Fibroblast of pulmonary artery (primary cell): ENCODE data around the gene ALK.

ENCODE experiments used
- DNase-seq: peaks from one replicate; pipeline ENCODE4 v3.0.0-alpha.2; 2010; ENCODE audit warnings: low read depth
- H3K4me3 ChIP-seq: replicated peaks from 2 replicates; pipeline ENCODE4 v1.5.1; 2011; ENCODE audit warnings: low read depth, mild to moderate bottlenecking, control low read depth, low read length, moderate library complexity
- TF ChIP-seq, protein P1 (sequence below): IDR thresholded peaks from 2 replicates; pipeline ENCODE4 v1.5.1; 2011; ENCODE audit warnings: mild to moderate bottlenecking, control low read depth, low read length, inconsistent platforms; ENCODE audit errors: missing control alignments

ALK gene

DNA sequence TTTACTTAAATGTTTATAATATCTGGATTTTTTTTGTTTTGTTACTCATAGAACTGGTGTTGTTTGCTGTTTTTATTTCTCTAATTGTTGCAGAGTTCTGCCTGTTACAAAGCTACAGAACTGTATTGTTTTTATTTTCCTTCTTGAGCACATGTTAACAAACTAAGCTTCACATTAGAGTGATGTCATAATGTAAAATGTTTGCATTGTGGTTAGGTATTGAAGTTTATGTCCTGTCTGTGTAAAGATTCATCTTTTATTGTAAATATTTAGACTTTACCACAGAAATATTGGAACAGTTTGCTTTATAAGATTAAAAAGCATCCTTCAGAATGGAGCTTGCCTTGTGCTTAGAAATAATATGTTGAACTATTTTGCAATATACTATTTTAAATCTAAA is 738.5 kb downstream of the ALK start:
- no peak overlapping the region for H3K4me3 ChIP-seq
- no peak for DNase-seq
- TF ChIP-seq, protein P1, sequence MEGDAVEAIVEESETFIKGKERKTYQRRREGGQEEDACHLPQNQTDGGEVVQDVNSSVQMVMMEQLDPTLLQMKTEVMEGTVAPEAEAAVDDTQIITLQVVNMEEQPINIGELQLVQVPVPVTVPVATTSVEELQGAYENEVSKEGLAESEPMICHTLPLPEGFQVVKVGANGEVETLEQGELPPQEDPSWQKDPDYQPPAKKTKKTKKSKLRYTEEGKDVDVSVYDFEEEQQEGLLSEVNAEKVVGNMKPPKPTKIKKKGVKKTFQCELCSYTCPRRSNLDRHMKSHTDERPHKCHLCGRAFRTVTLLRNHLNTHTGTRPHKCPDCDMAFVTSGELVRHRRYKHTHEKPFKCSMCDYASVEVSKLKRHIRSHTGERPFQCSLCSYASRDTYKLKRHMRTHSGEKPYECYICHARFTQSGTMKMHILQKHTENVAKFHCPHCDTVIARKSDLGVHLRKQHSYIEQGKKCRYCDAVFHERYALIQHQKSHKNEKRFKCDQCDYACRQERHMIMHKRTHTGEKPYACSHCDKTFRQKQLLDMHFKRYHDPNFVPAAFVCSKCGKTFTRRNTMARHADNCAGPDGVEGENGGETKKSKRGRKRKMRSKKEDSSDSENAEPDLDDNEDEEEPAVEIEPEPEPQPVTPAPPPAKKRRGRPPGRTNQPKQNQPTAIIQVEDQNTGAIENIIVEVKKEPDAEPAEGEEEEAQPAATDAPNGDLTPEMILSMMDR, result no peak

DNA sequence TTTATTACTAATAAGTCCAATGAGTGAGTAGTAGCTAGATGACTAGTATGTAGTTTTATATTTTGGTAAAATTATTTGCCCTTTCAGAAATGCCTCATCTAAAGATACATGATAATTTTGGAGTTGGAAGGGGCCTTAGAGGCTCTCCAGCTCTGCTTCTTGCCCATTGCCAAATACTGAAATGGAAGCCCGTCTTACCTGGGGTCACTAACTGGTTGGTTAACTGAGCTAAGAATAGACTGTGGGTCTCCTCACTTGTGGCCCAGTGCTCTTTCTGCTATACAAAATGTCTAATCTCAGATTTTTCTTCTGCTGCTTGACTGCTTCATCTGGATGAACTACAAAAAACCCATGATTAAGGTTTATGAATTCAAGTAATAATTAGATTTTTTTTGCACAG is 739.1 kb downstream of the ALK start:
- H3K4me3 ChIP-seq, result no peak overlapping the region
- no peak for DNase-seq
- TF ChIP-seq, protein P1, result no peak

DNA sequence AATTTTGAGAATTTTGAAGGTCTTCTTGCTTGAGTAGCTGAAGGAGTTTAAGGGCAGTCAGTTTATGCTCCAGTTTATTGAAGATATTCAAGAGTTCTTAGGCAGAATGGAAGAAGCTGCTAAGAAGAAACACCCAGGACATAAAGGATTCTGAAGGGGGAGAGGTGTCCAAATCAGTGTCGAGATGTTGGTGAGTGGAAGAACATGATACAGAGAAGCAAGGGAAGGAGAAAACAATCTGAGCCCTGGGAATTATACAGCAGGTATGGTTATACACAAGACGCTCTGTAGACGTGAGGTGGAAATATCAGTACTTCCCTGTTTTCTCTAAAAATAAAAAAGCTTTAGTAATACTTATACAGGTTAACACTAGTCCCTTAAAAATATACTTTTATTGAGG is 746.0 kb downstream of the ALK start:
- TF ChIP-seq, protein P1, result no peak
- DNase-seq, result no peak
- H3K4me3 ChIP-seq, result no peak overlapping the region

- no peak for DNase-seq
- H3K4me3 ChIP-seq, result no peak overlapping the region
- TF ChIP-seq, protein P1, result no peak
These were observed 746.4 kb downstream of the ALK start for GRCh38 chr2:29174937-29175336.

DNA sequence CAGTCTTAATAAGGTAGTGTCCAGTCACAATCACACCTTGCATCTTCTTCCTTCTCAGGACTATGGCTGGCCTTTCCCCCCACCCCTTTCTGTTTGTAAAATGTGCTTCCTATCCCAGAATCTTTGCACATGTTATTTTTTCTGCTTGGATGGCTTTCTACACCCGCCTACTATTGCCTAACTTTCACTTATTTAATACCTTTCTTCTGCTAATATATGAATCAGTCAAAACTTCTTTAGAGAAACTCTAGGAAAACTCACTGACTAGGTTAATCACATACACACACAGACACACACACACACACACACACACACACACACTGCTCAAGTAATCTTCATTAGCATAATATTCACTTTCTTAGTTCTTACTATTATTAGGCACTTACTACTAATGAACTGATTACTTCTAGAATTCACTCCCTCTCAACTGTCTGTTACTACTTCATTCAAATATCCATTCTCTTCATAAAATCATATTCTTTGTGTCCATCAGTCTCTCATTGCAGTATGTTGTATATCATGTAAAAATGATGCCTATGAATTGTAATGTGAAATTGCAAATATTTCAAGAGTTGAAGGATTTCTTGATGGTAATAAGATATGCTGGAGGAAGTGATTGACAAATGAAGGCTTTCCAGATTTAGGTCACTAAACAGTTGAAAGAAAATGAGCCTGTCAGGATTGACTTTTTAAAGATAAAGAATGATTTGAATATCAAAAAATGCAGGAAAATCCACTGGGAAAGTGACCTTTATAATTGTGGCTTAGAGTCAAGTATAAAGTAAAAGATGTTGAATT is 754.9 kb downstream of the ALK start:
- TF ChIP-seq, protein P1, result no peak
- H3K4me3 ChIP-seq, result no peak overlapping the region
- DNase-seq, result peak; percentile 25

GRCh38 chr2:29165362-29166241 is 755.8 kb downstream of the ALK start:
- DNase-seq, result peak; percentile 66
- no peak overlapping the region for H3K4me3 ChIP-seq
- TF ChIP-seq, protein P1, result no peak
